HPDE6-E6E7 (cell line): Measurements from ENCODE around the gene TNFAIP1.

Experiments
- DNase-seq: peaks from one replicate; pipeline ENCODE4 v3.0.0; 2011; ENCODE audit warnings: missing footprints; ENCODE audit errors: extremely low spot score

Gene TNFAIP1

DNA sequence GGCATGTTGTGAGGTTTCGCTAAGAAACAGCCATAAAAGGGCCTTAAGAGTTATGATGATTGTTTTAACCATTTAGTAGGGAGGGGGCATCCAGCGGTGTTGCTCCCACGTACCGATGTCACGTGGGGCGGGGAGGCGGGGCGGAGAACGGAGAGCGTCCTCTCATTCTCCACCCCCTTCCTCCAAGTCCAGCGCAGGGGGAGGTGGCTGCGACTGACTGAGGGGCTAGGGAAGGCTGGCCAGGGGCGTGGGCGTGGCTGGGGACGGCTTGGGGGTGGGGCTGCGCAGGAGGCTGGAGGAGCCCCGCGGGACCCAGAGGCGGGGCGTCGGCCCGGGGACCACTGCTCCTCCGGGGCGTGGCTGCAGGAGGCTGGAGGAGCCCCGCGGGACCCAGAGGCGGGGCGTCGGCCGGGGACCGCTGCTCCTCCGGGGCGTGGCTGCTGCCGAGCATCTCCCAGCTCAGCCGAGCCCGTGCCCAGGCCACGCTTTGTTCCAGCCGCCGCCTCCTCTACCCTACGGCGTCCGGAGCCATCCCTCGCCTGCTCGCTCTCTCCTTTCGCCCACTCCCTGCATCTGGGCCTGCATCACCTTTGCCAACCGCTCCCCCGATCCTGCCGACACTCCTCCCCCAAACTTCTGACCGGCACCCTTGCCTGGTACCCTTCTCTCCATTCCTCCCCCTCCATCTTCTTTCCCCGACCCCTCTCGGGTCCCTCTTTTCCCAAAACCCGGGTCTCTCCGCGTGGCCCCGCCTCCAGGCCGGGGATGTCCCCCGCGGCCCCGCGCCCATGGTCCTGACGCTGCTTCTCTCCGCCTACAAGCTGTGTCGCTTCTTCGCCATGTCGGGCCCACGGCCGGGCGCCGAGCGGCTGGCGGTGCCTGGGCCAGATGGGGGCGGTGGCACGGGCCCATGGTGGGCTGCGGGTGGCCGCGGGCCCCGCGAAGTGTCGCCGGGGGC is 36.0 kb downstream of the TNFAIP1 start, which contains the start of gene SARM1:
Gene SARM1, plus strand, starts transcription at position 450 of the 958 bp plus-strand sequence. Its CDS starts 339 bp downstream, at position 789.
- DNase-seq: no peak

DNA sequence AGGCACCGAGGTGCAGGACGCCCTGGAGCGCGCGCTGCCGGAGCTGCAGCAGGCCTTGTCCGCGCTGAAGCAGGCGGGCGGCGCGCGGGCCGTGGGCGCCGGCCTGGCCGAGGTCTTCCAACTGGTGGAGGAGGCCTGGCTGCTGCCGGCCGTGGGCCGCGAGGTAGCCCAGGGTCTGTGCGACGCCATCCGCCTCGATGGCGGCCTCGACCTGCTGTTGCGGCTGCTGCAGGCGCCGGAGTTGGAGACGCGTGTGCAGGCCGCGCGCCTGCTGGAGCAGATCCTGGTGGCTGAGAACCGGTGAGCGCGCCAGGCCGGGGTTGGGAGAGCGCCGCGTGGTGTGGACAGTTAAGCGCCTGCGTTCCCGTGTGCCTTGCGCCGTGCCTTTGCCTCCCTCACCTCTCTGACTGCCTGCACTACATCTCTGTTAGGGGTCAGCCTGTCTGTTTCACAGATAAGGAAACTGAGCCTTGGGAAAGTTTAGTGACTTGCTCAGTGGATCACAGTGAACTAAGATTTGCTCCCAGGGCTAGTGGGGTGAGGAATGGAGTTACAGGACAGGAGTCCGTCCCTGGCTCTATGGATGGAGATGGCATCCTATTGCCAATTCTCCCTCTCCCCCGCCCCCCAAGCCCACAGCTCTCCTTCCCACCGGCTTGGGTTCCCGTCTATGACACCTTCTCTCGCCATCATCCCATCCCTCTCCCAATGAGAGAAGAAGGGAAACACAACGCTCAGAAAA is 36.8 kb downstream of the TNFAIP1 start:
- no peak for DNase-seq

DNA sequence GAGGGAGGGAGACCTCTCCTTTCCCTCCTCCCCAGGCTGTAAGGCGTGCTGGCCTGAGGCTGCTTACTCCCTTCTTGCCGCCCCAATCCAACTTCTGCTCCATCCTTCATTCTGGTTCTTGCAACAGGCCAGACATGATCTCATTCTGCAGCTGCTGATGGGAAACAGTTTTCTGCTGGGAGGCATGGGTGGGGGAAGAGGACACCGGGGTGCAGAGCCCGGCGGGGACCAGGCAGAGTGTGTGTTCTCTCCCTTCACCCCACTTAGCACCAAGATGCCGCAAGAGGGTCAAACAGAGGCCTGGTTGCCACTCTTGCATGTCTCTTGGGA is 37.3 kb downstream of the TNFAIP1 start:
- DNase-seq: no peak

GRCh38 chr17:28379814-28380801 is 44.5 kb downstream of the TNFAIP1 start:
- DNase-seq: peak; percentile 71

- no peak for DNase-seq
Observed at GRCh38 chr17:28381141-28381825, 45.7 kb downstream of the TNFAIP1 start.

- DNase-seq: no peak
Observed at GRCh38 chr17:28384281-28385036, 48.9 kb downstream of the TNFAIP1 start.

DNA sequence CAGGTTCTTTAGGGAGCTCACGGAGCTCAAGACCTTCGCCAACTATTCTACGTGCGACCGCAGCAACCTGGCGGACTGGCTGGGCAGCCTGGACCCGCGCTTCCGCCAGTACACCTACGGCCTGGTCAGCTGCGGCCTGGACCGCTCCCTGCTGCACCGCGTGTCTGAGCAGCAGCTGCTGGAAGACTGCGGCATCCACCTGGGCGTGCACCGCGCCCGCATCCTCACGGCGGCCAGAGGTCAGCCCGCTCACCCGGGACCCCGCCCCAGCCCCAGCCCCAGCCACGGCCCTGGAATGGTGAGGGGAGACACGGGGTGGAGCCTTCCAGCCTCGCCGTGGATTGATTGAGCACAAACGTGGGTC is 49.5 kb downstream of the TNFAIP1 start:
- DNase-seq: no peak

- DNase-seq: no peak
Observed at GRCh38 chr17:28385406-28385805, 49.8 kb downstream of the TNFAIP1 start.

- DNase-seq: no peak
Observed at GRCh38 chr17:28386391-28386790, 50.8 kb downstream of the TNFAIP1 start.

- no peak for DNase-seq
Observed at GRCh38 chr17:28388106-28388505, 52.5 kb downstream of the TNFAIP1 start.

DNA sequence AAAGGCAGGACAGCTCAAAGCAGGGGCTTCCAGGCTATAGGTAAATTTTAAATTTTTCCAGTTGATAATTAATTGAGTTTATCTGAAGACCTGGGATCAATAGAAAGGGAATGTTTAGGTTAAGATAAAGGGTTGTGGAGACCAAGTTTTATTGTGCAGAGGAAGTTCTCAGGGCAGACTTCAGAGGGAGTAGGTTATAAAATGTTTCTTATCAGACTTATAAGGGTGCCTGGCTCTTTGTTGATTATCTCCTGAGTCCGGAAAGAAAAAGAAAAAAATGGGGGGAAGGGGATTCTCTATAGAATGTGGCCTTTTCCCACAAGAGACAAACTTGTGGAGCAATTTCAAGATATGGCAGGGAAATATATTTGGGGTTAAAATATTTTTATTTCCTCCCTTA is 54.6 kb downstream of the TNFAIP1 start:
- no peak for DNase-seq

DNA sequence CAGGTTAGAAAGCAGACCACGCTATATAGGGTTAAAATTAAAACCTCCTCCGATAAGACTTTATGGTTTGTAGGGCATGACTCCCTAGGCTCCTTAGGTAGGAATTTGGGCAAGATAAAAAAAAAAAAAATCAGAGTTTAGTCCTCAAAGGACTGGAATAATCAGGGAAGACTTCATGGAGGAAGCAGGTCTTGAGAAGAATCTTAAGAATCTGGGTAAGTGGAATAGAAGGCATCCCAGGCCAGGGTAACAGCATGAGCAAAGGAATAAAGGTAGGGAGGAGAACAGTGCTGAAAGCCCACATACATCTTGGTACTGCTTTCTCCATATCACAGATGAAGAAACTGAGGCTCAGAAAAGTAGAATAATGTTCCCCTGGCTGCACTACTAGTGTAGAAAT is 55.0 kb downstream of the TNFAIP1 start:
- no peak for DNase-seq

- DNase-seq: no peak
Observed at GRCh38 chr17:28390984-28391383, 55.4 kb downstream of the TNFAIP1 start.

GRCh38 chr17:28391401-28391800 is 55.8 kb downstream of the TNFAIP1 start:
- no peak for DNase-seq

DNA sequence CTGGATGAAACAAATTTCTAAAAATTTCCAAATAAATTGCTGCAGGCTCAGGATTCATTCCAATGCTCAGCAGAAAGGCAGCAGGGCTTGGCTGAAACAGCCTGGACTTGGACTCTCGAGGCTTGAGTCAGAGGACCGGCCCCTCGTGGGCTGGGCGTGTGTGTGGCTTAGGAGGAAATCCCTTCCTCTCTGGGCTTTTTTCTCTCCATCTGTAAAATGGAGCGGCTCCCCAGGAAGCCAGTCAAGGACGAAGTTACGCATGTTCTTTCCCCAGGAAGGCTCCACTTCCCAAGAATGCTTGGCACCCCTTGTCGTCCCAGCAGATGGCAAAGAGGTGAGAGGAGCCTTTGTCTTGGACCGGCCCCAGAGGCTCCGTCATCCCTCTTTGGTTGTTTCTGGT is 56.9 kb downstream of the TNFAIP1 start:
- no peak for DNase-seq

DNA sequence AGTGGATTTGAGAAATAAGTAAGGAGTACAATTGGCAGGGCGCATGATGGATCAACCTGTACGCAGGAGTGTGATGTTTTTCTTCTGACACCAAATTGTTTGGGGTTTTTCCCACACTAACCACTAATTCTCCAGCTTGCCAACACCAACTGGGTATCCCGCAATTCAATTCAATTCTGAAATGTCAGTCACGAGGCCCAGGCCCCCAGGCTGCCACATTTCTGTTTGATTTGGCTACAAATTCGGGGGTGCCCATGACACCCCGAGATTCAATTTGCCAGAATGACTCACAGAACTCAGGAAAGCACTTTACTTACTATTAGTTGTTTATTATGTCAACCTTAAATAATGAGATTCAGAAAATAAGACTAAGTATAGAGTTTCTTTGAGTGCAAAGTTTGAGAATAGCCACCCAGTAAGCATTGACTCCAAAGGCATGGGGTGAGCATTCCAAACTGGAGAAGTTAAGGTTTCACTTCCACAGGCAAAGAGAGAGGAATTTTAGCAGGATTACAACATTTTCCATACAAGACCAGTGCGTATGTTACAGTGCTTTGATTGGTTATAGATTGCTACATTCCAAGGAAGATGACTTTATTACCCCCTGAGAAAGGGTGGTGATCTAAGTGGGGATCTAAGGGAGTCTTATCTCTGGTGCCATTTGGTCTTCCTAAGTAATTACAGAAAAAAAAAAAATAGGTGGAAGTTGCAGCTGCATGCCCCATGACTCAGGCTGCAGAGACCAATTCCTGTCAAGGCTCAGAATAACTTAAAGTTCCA is 59.0 kb downstream of the TNFAIP1 start:
- no peak for DNase-seq

GRCh38 chr17:28395426-28395825 is 59.9 kb downstream of the TNFAIP1 start:
- no peak for DNase-seq

DNA sequence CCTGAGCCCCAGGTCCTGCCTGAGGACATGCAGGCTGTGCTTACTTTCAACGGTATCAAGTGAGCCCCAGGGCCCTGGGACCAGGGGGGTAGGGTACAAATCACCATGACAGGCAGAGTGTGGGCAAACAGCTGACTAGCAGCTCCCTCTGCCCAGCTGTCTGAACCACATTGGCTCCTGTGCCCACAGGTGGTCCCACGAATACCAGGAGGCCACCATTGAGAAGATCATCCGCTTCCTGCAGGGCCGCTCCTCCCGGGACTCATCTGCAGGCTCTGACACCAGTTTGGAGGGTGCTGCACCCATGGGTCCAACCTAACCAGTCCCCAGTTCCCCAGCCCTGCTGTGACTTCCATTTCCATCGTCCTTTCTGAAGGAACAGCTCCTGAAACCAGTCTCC is 60.4 kb downstream of the TNFAIP1 start:
- DNase-seq: no peak
